WTC11 (cell line): ENCODE measurements around the gene LAMA2.

Experiments
- CBFB ChIP-seq: sonication (generic); formaldehyde crosslinking; IDR thresholded peaks from 2 replicates; pipeline ENCODE4 v1.8.1; 2022; ENCODE audit warnings: mild to moderate bottlenecking, low read depth, missing genetic modification reagents
- CREB1 ChIP-seq: sonication (generic); formaldehyde crosslinking; IDR thresholded peaks from 2 replicates; pipeline ENCODE4 v1.8.0; 2023; ENCODE audit warnings: mild to moderate bottlenecking, missing genetic modification reagents
- MYBL2 ChIP-seq: sonication (generic); formaldehyde crosslinking; IDR thresholded peaks from 2 replicates; pipeline ENCODE4 v1.8.1; 2023; ENCODE audit warnings: mild to moderate bottlenecking, moderate library complexity, missing genetic modification reagents
- NR2C2 ChIP-seq: sonication (generic); formaldehyde crosslinking; IDR thresholded peaks from 2 replicates; pipeline ENCODE4 v1.8.0; 2022; ENCODE audit warnings: mild to moderate bottlenecking, missing genetic modification reagents
- RELA ChIP-seq: sonication (generic); formaldehyde crosslinking; IDR thresholded peaks from 2 replicates; pipeline ENCODE4 v1.8.1; 2022; ENCODE audit warnings: missing genetic modification reagents, mild to moderate bottlenecking, borderline replicate concordance
- TEAD4 ChIP-seq: sonication (generic); formaldehyde crosslinking; IDR thresholded peaks from 2 replicates; pipeline ENCODE4 v1.8.0; 2022; ENCODE audit warnings: mild to moderate bottlenecking, missing genetic modification reagents
- TF ChIP-seq, protein P1 (sequence below): fragments of 200-600 bp; IDR thresholded peaks from 2 replicates; pipeline ENCODE4 v1.8.0; 2022; ENCODE audit warnings: antibody characterized with exemption
- TF ChIP-seq, protein P2 (sequence below): sonication (generic); formaldehyde crosslinking; IDR thresholded peaks from 2 replicates; pipeline ENCODE4 v1.8.0; 2022; ENCODE audit warnings: mild to moderate bottlenecking, missing genetic modification reagents
- TF ChIP-seq, protein P3 (sequence below): sonication (generic); formaldehyde crosslinking; IDR thresholded peaks from 2 replicates; pipeline ENCODE4 v1.8.0; 2022; ENCODE audit warnings: mild to moderate bottlenecking, missing genetic modification reagents
- TF ChIP-seq, protein P4 (sequence below): sonication (generic); formaldehyde crosslinking; IDR thresholded peaks from 2 replicates; pipeline ENCODE4 v1.8.1; 2023; ENCODE audit warnings: mild to moderate bottlenecking, missing genetic modification reagents, moderate library complexity

DNA sequence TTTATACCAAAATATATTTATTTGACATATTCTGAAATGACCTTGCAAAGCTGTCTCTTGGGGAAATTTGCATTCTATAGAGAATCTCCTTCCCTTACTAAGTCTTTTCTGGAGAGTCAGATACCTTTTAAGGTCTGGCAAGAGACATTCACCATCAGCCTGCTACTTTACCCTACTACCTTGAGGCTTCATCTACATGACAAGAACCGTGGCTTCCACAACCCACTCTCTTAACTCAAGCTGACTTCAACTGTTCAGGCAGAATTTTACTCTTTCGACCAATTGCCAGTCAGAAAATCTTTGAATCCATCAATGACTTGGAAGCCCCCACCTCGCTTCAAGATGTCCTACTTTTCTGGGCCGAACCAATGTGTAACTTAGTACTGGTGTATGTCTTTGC is 314.2 kb downstream of the LAMA2 start:
- TF ChIP-seq, protein P1, sequence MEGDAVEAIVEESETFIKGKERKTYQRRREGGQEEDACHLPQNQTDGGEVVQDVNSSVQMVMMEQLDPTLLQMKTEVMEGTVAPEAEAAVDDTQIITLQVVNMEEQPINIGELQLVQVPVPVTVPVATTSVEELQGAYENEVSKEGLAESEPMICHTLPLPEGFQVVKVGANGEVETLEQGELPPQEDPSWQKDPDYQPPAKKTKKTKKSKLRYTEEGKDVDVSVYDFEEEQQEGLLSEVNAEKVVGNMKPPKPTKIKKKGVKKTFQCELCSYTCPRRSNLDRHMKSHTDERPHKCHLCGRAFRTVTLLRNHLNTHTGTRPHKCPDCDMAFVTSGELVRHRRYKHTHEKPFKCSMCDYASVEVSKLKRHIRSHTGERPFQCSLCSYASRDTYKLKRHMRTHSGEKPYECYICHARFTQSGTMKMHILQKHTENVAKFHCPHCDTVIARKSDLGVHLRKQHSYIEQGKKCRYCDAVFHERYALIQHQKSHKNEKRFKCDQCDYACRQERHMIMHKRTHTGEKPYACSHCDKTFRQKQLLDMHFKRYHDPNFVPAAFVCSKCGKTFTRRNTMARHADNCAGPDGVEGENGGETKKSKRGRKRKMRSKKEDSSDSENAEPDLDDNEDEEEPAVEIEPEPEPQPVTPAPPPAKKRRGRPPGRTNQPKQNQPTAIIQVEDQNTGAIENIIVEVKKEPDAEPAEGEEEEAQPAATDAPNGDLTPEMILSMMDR: no peak
- no peak for TF ChIP-seq RELA
- no peak for TF ChIP-seq MYBL2 (CRISPR knock-in tag)
- no peak for TF ChIP-seq CREB1
- TF ChIP-seq, protein P2, sequence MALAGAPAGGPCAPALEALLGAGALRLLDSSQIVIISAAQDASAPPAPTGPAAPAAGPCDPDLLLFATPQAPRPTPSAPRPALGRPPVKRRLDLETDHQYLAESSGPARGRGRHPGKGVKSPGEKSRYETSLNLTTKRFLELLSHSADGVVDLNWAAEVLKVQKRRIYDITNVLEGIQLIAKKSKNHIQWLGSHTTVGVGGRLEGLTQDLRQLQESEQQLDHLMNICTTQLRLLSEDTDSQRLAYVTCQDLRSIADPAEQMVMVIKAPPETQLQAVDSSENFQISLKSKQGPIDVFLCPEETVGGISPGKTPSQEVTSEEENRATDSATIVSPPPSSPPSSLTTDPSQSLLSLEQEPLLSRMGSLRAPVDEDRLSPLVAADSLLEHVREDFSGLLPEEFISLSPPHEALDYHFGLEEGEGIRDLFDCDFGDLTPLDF (CRISPR knock-in tag): no peak
- TF ChIP-seq, protein P3, sequence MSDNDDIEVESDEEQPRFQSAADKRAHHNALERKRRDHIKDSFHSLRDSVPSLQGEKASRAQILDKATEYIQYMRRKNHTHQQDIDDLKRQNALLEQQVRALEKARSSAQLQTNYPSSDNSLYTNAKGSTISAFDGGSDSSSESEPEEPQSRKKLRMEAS (CRISPR knock-in tag): no peak
- TF ChIP-seq TEAD4: no peak
- TF ChIP-seq, protein P4, sequence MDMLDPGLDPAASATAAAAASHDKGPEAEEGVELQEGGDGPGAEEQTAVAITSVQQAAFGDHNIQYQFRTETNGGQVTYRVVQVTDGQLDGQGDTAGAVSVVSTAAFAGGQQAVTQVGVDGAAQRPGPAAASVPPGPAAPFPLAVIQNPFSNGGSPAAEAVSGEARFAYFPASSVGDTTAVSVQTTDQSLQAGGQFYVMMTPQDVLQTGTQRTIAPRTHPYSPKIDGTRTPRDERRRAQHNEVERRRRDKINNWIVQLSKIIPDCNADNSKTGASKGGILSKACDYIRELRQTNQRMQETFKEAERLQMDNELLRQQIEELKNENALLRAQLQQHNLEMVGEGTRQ: no peak
- TF ChIP-seq CBFB (CRISPR knock-in tag): no peak
- TF ChIP-seq NR2C2 (CRISPR knock-in tag): no peak
